Neural crest cell (in vitro differentiated cells): ENCODE results near the gene LMNTD2. TPM values are rescaled to one million over a fixed set of nuclear protein-coding genes. Genes with fewer than 3 reads are reported as not detected.

Experiments used
- DNase-seq: peaks from one replicate; pipeline ENCODE4 v3.0.0; 2021; ENCODE audit warnings: low read depth, mixed read lengths, low spot score
- H3K27ac Mint-ChIP-seq: one replicate; pipeline ENCODE4 v1.8.0; 2021; ENCODE audit warnings: mild to moderate bottlenecking, mixed read lengths; ENCODE audit not compliant: unreplicated experiment
- H3K27me3 Mint-ChIP-seq: 2 replicates; pipeline ENCODE4 v1.8.0; 2021; ENCODE audit warnings: low read depth, mild to moderate bottlenecking, mixed read lengths
- H3K36me3 Mint-ChIP-seq: 2 replicates; pipeline ENCODE4 v1.8.0; 2021; ENCODE audit warnings: low read depth, mild to moderate bottlenecking, mixed read lengths
- H3K4me1 Mint-ChIP-seq: 2 replicates; pipeline ENCODE4 v1.8.0; 2021; ENCODE audit warnings: mixed read lengths
- H3K4me3 Mint-ChIP-seq: one replicate; pipeline ENCODE4 v1.8.0; 2021; ENCODE audit warnings: mild to moderate bottlenecking, mixed read lengths
- H3K9me3 Mint-ChIP-seq: 2 replicates; pipeline ENCODE4 v1.8.0; 2021; ENCODE audit warnings: mixed read lengths
- CTCF ChIP-seq: fragments of 200-600 bp; sonication (generic); conservative IDR thresholded peaks from 2 replicates; pipeline ENCODE4 v1.5.0; 2021; ENCODE audit warnings: antibody characterized with exemption, mild to moderate bottlenecking
- microRNA-seq: library from miRNA; unstranded; fragments of <30 nt; microRNA quantifications from one replicate; pipeline ENCODE4, GENCODE V29; 2020
- total RNA-seq: library from RNA; stranded (reverse); gene quantifications from 2 replicates; pipeline ENCODE4 v1.2.1, GENCODE V29; 2021

LMNTD2 gene
- total RNA-seq, 1 donor from 2014 or later: 2.2 TPM

- H3K9me3 Mint-ChIP-seq: no peaks in the 10 kb centered on the region
- H3K4me1 Mint-ChIP-seq: peaks cover 20% of the 10 kb centered on the region
Observed at GRCh38 chr11:506238-506994, 54.1 kb downstream of the LMNTD2 start.

GRCh38 chr11:504994-505344, 55.6 kb downstream of the LMNTD2 start:
- Mint-ChIP-seq H3K36me3 (peaks cover 5% of the 10 kb centered on the region), H3K27ac (no peak overlapping the region), H3K4me1 (peaks cover 19% of the 10 kb centered on the region), H3K27me3 (peaks cover 3% of the 10 kb centered on the region), H3K4me3 (peak overlapping the region; percentile 98), H3K9me3 (no peaks in the 10 kb centered on the region)
- TF ChIP-seq CTCF: no peak
- DNase-seq: no peak

More at GRCh38 chr11:506238-506994, 54.1 kb downstream of the LMNTD2 start:
- peak; percentile 27 for TF ChIP-seq CTCF
- peaks cover 6% of the 10 kb centered on the region for H3K36me3 Mint-ChIP-seq
- peak overlapping the region; percentile 99 for H3K27ac Mint-ChIP-seq
- DNase-seq: peak; percentile 93
- peaks cover 3% of the 10 kb centered on the region for H3K27me3 Mint-ChIP-seq
- peak overlapping the region; percentile 98 for H3K4me3 Mint-ChIP-seq

Small RNA genes lying within 50 kb of the gene (microRNA-seq; reads per million reads assigned to microRNA genes)
- 788 reads per million, percentile 79 among the genes with 10 or more reads in this experiment for gene MIR210

Other genes starting within 250 kb of the LMNTD2 start
- 2.0 and 2.3 TPM in 2 replicates for gene IFITM1, start 246.7 kb downstream of the LMNTD2 start, total RNA-seq
- 156 and 165 TPM in 2 replicates for gene IFITM3, start 239.9 kb downstream of the LMNTD2 start, total RNA-seq
- 179 and 201 TPM in 2 replicates for gene B4GALNT4, start 191.2 kb downstream of the LMNTD2 start, total RNA-seq
- 0.42 and 1.7 TPM in 2 replicates for gene PKP3, start 166.5 kb downstream of the LMNTD2 start, total RNA-seq
- gene SIGIRR, start 145.7 kb downstream of the LMNTD2 start, total RNA-seq: 14.5 and 15.9 TPM in 2 replicates
- gene ANO9, start 118.7 kb downstream of the LMNTD2 start, total RNA-seq: not detected in 2 replicates
- gene PTDSS2, start 110.5 kb downstream of the LMNTD2 start, total RNA-seq: 51.2 and 52.4 TPM in 2 replicates
- gene RNH1, start 53.5 kb downstream of the LMNTD2 start, total RNA-seq: 69.2 and 71.1 TPM in 2 replicates
- 90.6 and 93.5 TPM in 2 replicates for gene HRAS, start 25.2 kb downstream of the LMNTD2 start, total RNA-seq
- gene LRRC56, start 23.2 kb downstream of the LMNTD2 start, total RNA-seq: 2.1 and 2.4 TPM in 2 replicates
- 7.3 and 7.4 TPM in 2 replicates for gene RASSF7, start 232 bp upstream of the LMNTD2 start, total RNA-seq
- 52.3 TPM in 2 replicates for gene PHRF1, start 15.7 kb upstream of the LMNTD2 start, total RNA-seq
- gene IRF7, start 55.2 kb upstream of the LMNTD2 start, total RNA-seq: 10.2 and 11.4 TPM in 2 replicates
- not detected in 2 replicates for gene CDHR5, start 64.2 kb upstream of the LMNTD2 start, total RNA-seq
- not detected in 2 replicates for gene SCT, start 66.4 kb upstream of the LMNTD2 start, total RNA-seq
- gene DRD4, start 76.5 kb upstream of the LMNTD2 start, total RNA-seq: 0.30 and 0.63 TPM in 2 replicates
- 60.9 and 67.0 TPM in 2 replicates for gene DEAF1, start 134.5 kb upstream of the LMNTD2 start, total RNA-seq
- gene TMEM80, start 135.1 kb upstream of the LMNTD2 start, total RNA-seq: 19.9 and 26.8 TPM in 2 replicates
- 2.6 and 3.9 TPM in 2 replicates for gene EPS8L2, start 145.5 kb upstream of the LMNTD2 start, total RNA-seq
- 154 and 163 TPM in 2 replicates for gene TALDO1, start 186.7 kb upstream of the LMNTD2 start, total RNA-seq
- gene GATD1, start 216.7 kb upstream of the LMNTD2 start, total RNA-seq: 93.6 and 94.9 TPM in 2 replicates
- 1.0 and 1.2 TPM in 2 replicates for gene CEND1, start 229.4 kb upstream of the LMNTD2 start, total RNA-seq
- gene SLC25A22, start 237.5 kb upstream of the LMNTD2 start, total RNA-seq: 53.4 and 54.6 TPM in 2 replicates
- gene PIDD1, start 244.5 kb upstream of the LMNTD2 start, total RNA-seq: 30.7 and 37.9 TPM in 2 replicates
- gene RPLP2, start 249.2 kb upstream of the LMNTD2 start, total RNA-seq: 1,810 and 1,830 TPM in 2 replicates